Mesothelial cell of epicardium (in vitro differentiated cells): ENCODE measurements around the gene PSMC5. TPM values are rescaled to one million over a fixed set of nuclear protein-coding genes. Genes with fewer than 3 reads are reported as not detected.
"Not testable (repeated sequence)": the region's sequence is repeated elsewhere in the genome, so short reads cannot be mapped to it uniquely, and the experiment has no call there.

Experiments used
- DNase-seq, 2 experiments: peaks; one replicate each; pipeline ENCODE4 v3.0.0; 2021; ENCODE audit warnings: low spot score in 2 of 2; ENCODE audit not compliant: unreplicated experiment in 2 of 2
- H3K27ac Mint-ChIP-seq: 2 replicates; pipeline ENCODE4 v1.8.0; 2021; ENCODE audit warnings: mixed read lengths
- H3K27me3 Mint-ChIP-seq: 2 replicates; pipeline ENCODE4 v1.8.0; 2021; ENCODE audit warnings: low read depth, mixed read lengths
- H3K36me3 Mint-ChIP-seq: 2 replicates; pipeline ENCODE4 v1.8.0; 2021; ENCODE audit warnings: mixed read lengths
- H3K4me1 Mint-ChIP-seq: 2 replicates; pipeline ENCODE4 v1.8.0; 2021; ENCODE audit warnings: mixed read lengths
- H3K4me3 Mint-ChIP-seq: 2 replicates; pipeline ENCODE4 v1.8.0; 2021; ENCODE audit warnings: mild to moderate bottlenecking, moderate library complexity, mixed read lengths
- H3K9me3 Mint-ChIP-seq: 2 replicates; pipeline ENCODE4 v1.8.0; 2021; ENCODE audit warnings: mixed read lengths
- CTCF ChIP-seq: fragments of 200-600 bp; sonication (generic); IDR thresholded peaks from one replicate; pipeline ENCODE4 v1.5.0; 2021; ENCODE audit warnings: antibody characterized with exemption; ENCODE audit not compliant: unreplicated experiment
- total RNA-seq: library from RNA; stranded (reverse); gene quantifications from 3 replicates; pipeline ENCODE4 v1.2.1, GENCODE V29; 2021

The PSMC5 gene
- total RNA-seq, 1 donor from 2014 or later, result 76.5 TPM

- Mint-ChIP-seq H3K4me1 (no peaks in the 10 kb centered on the region), H3K27ac (no peak overlapping the region), H3K36me3 (no peaks in the 10 kb centered on the region), H3K9me3 (no peaks in the 10 kb centered on the region), H3K4me3 (no peak overlapping the region), H3K27me3 (peaks cover 22% of the 10 kb centered on the region)
- DNase-seq, result no peak
- no peak for TF ChIP-seq CTCF
These were observed 53.5 kb downstream of the PSMC5 start for GRCh38 chr17:63880706-63881105.

GRCh38 chr17:63881337-63881736 lies 54.1 kb downstream of the PSMC5 start:
- H3K4me1 Mint-ChIP-seq, H3K27ac Mint-ChIP-seq, H3K4me3 Mint-ChIP-seq, DNase-seq, H3K9me3 Mint-ChIP-seq, H3K36me3 Mint-ChIP-seq: not testable (repeated sequence)
- H3K27me3 Mint-ChIP-seq, result peaks cover 20% of the 10 kb centered on the region

Other genes starting within 250 kb of the PSMC5 start
- gene TACO1, start 226.5 kb upstream of the PSMC5 start, total RNA-seq, result 14.2 to 18.9 TPM (median 16.2 TPM) in 3 replicates
- 23.1 to 24.0 TPM (median 23.4 TPM) in 3 replicates for gene MAP3K3, start 205.0 kb upstream of the PSMC5 start, total RNA-seq
- gene LIMD2, start 127.3 kb upstream of the PSMC5 start, total RNA-seq, result 76.5 to 79.3 TPM (median 77.0 TPM) in 3 replicates
- gene STRADA, start 85.6 kb upstream of the PSMC5 start, total RNA-seq, result 57.2 to 62.9 TPM (median 62.3 TPM) in 3 replicates
- gene CCDC47, start 53.8 kb upstream of the PSMC5 start, total RNA-seq, result 55.9 to 58.2 TPM (median 56.3 TPM) in 3 replicates
- 183 to 197 TPM (median 186 TPM) in 3 replicates for gene DDX42, start 53.3 kb upstream of the PSMC5 start, total RNA-seq
- 44.0 to 48.6 TPM (median 48.1 TPM) in 3 replicates for gene FTSJ3, start 232 bp downstream of the PSMC5 start, total RNA-seq
- gene SMARCD2, start 15.3 kb downstream of the PSMC5 start, total RNA-seq, result 70.1 to 72.3 TPM (median 72.2 TPM) in 3 replicates
- gene CSH2, start 46.2 kb downstream of the PSMC5 start, total RNA-seq, result 0.43 to 0.66 TPM in 2 of 3 replicates, not detected in the other
- not detected in 3 replicates for gene GH2, start 54.5 kb downstream of the PSMC5 start, total RNA-seq
- 0.61 TPM in 1 of 3 replicates, not detected in the others for gene CSH1, start 69.1 kb downstream of the PSMC5 start, total RNA-seq
- gene CSHL1, start 83.8 kb downstream of the PSMC5 start, total RNA-seq, result not detected in 3 replicates
- gene GH1, start 91.4 kb downstream of the PSMC5 start, total RNA-seq, result not detected in 3 replicates
- gene CD79B, start 104.9 kb downstream of the PSMC5 start, total RNA-seq, result not detected in 3 replicates
- gene SCN4A, start 145.5 kb downstream of the PSMC5 start, total RNA-seq, result 0.14 to 0.60 TPM (median 0.51 TPM) in 3 replicates
- gene PRR29, start 170.9 kb downstream of the PSMC5 start, total RNA-seq, result 1.9 to 2.0 TPM (median 2.0 TPM) in 3 replicates
- gene ICAM2, start 193.2 kb downstream of the PSMC5 start, total RNA-seq, result 0.22 TPM in 1 of 3 replicates, not detected in the others